HG03439 (cell line): ENCODE results near the gene KCNE1.
"Not testable (repeated sequence)": the region's sequence is repeated elsewhere in the genome, so short reads cannot be mapped to it uniquely, and the experiment has no call there.

Source experiments
- ATAC-seq: cut with Tn5 transposase; IDR thresholded peaks from one replicate; pipeline ENCODE4 v1.9.1; 2021; ENCODE audit warnings: mild to moderate bottlenecking, moderate library complexity; ENCODE audit not compliant: unreplicated experiment

The KCNE1 gene

GRCh38 chr21:34511787-34512455, at the start of gene KCNE1:
Gene KCNE1 (minus strand): TSS chr21:34512210. CDS start chr21:34449634, 62,576 bp downstream.
- ATAC-seq, result no peak

DNA sequence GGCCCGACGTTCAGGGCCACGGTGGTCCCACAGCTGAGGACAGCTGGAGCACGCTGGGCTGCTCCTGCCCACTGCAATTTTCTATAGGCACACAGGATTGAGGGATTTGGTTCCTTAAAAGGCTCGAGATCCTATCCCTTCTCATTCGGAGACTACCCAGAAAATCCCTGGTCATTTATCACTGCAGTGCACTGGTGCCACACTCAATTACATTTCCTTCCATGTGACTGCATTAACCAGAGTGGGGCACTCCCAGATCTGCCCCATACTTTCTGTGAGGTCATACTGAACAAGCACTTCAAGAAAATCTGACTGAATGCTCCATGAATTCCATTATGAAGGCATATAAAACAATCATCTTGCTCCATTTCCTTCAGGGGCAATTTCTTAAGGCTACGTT, 49.8 kb upstream of the KCNE1 start:
- ATAC-seq, result no peak

DNA sequence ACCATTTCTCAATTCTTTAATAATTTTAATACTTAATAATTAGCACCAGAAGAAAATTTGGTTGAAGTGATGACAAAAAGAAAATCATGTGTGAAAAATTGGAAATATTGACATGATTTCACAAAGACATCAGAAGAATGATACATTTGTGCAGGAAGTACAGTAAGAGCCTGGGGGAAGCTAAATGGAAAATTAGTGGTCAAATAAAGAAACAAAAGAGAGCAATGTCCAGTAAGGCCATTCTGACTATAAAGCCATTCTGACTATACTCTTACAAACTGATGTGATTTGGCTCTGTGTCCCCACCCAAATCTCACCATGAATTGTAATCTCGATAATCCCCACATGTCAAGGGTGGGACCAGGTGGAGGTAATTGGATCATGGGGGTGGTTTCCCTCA, 48.6 kb upstream of the KCNE1 start:
- ATAC-seq, result no peak

- ATAC-seq, result no peak
Observed at GRCh38 chr21:34560021-34560420, 48.0 kb upstream of the KCNE1 start.

- ATAC-seq, result no peak
Observed at GRCh38 chr21:34559089-34559631, 47.1 kb upstream of the KCNE1 start.

- no peak for ATAC-seq
Observed at GRCh38 chr21:34558166-34558565, 46.2 kb upstream of the KCNE1 start.

DNA sequence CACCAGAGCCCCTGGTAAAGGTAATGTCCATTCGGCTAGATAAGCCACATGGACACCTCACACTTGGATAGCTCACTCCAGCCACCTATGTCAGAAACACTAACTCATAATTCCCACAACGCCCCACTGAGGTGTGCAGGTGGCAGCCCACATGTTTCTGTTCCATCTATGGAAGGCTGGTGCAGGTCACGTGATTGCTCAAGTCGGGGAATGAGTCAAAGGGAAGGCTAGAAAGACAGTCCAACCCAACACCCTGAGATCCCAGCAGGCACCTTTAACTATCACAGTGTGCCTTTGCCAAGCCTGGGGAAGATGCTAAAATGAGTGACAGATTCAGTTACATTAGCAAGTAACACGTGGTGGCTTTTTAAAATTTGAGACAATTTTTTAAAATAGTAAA, 45.3 kb upstream of the KCNE1 start:
- no peak for ATAC-seq

DNA sequence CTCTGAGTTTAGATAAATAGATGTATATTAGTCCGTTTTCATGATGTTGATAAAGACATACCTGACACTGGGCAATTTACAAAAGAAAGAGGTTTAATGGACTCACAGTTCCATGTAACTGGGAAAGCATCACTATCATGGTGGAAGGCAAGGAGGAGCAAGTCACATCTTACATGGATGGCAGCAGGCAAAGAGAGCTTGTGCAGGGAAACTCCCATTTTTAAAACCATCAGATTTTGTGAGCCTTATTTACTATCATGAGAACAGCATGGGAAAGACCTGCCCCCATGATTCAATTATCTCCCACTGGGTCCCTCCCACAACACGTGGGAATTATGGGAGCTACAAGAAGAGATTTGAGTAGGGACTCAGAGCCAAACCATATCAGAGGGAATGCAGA, 42.7 kb upstream of the KCNE1 start:
- ATAC-seq, result not testable (repeated sequence)

DNA sequence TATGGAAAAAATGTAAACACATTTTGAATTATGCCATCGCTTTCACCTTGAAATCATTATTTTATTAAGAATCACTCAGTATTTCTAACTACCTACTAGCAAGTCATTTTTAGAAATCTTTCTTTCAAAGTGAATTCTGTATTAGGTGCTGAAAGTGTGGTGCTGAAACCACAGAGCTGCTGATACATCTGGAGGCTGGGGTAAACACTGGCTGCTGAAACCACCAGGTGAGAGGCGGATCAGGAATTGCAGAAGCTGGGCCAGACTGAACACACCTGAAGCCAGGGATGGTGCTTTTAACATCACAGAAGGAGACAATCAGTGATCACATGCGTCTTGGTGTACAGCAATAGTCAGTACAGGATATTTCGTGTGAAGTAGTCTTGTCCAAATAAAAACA, 42.2 kb upstream of the KCNE1 start:
- ATAC-seq, result no peak

DNA sequence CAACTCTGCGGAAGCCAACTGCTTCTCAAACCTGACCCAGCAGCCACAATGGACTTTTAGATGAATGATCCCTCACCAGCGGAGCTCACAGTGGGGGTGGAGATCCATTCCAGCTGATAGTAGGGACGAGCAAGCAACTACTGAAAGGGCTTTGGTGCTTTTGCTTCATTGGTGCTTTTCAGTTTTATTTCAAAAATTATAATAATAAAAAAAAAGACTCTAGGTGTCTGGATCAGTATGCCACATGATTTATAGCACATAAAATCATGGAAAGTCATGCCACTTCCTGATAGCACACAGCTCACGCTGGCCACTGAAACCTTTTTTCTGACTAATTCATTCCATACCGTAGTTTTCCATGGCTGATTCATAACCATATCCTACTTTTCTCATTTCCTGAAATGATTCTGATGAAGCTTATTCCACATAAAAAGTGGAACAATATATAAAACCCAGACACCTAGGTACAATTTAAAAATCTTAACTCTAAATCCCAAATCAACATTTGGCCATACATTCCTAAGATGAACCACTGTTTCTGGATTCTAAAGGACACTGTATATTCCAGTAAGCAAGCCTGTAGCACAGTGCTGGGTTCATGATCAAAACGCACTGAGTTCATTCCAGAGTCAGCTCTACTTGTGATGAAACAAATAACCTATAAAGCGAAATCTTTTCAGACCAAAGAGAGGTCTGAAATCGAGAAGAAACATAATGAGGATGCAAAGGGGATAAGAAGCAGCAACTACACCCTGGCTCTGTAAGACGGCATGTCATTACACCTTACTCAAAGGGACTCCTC, 41.3 kb upstream of the KCNE1 start:
- ATAC-seq, result no peak

DNA sequence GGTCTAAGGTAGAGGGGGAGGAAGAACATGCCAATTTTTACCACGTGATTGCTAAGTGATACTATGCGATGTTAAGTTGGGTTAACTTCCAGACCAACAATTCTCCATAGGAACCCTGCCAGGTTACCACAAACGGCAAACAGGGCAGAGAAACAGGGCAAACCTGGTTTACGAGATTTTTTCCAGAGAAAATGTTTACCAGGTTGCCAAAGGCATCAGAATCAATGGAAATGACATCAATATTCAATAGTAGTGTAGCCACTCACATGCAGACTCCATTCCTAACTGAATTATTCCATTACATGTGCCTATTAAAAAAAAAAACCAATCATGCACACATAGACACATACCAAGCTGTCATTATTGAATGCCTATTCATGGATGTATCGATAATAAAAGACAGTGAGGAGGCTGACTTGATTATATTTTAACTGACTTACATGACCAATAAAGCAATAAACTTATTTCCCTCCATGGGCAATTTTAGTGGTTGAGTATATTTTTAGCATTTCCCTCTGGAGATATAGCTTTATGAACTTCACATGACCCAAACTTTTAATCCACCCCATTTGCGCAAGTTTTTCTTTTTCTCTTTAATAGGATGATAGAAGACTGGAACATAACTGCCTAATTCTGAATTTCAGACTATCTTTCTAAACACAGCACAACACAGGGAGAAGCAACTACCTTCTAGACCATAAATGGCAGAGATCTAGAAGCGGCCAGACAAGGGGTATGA, 40.5 kb upstream of the KCNE1 start:
- no peak for ATAC-seq

DNA sequence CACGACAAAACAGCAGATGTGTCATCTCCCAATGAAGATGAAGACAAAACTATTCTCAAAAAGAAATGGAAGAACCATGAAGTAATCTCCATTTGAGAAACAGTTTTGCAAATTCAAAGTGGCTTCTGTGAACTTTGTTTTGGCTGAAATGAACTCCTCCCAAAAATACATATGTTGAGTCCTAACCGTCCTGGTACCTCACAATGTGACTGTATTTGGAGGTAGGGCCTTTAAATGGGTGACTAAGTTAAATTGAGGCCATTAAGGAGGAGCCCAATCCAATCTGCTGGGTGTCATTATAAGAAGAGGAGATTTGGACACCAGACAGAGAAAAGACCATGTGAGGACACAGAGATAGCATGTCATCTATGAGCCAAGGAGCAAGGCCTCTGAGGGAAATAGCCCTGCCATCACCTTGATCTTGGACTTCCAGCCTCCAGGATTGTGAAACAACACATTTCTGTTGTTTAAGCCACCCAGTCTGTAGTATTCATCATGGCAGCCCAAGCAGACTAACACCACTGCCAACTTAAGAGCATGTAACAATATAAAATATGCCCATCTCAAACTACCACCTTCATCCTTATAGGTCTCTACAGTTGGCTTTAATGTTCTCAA, 38.3 kb upstream of the KCNE1 start:
- ATAC-seq, result no peak

- ATAC-seq, result no peak
Observed at GRCh38 chr21:34548781-34549376, 36.9 kb upstream of the KCNE1 start.

- ATAC-seq, result no peak
Observed at GRCh38 chr21:34546542-34546941, 34.5 kb upstream of the KCNE1 start.

DNA sequence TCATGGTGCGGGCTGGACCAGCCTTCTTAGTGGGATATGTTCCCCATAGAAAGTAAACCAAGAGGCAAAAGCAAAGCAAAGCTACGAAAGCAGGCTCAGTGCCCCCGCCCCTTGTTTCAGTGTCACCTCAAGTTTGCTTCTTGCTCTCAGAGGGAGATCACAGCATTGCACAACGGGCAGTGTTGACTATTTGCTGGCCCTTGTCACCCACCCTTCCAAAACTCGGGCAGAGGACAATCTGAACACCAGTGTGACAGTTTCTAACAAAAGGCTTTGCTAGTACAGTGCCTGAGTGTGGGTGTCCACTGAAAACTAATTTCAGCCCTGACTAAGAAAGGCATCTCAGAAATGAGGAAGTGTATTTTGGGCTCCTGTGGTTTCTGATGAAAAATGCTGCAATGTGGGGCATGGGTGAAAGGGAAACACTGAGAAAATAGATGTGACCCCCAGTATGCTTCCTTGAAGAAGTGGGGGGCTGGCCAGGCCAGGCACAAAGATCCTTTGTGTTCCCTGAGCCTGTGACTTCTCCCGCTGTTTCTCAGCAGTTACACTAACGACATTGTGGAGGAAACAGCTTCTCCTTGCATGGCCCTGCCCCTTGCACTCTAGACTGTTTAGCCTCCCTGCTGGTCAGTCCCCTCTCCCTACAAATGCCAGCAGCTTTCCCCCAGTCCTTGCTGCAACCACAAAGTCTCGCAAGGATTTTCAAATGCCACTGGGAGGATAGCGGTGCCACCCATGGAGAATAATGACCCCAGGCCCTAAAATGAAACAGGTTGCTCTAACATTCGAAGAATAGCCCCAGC, 33.3 kb upstream of the KCNE1 start:
- ATAC-seq, result peak; percentile 86

- ATAC-seq, result no peak
Observed at GRCh38 chr21:34544032-34544496, 32.1 kb upstream of the KCNE1 start.

DNA sequence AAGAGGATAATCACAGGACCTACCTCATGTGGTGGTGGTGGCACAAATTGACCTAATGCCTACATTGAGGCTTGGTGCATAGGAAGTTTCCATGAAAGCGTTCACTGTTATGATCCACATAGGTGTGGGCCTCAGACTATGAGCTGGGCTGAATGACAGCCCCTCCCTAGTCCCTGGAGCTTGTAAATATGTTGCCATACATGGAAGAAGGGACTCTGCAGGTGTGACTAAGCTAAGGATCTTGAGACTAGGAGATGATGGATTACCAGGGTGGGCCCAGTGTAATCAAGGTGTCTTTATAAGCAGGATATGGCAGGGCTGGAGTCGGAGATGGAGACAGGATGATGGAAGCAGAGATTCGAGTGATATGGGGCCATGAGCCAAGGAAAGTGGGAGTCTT, 31.0 kb upstream of the KCNE1 start:
- ATAC-seq, result no peak

GRCh38 chr21:34540206-34540605, 28.2 kb upstream of the KCNE1 start:
- ATAC-seq, result no peak

GRCh38 chr21:34537838-34538237, 25.8 kb upstream of the KCNE1 start:
- no peak for ATAC-seq

DNA sequence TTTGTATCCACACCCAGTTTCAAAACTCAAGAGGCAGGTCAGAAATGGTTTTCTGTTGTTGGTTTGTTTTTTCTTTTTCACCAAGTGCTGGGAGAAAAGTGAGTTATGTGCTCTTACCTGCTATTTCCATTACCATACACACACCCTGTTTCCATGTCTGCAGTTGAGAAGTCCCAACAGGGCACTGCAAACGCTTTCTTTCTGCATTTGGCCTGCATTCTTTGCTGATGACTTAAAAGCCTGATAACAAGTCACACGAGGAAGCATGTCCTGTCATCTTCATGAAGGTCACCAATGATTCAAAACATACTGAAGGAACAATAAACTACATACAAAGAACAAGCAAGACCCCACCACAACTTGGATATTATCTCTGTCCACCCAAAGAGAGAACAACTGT, 24.8 kb upstream of the KCNE1 start:
- no peak for ATAC-seq
